OCI-LY1 (cell line): Measurements from ENCODE around the gene EML6.

ENCODE experiments used
- CTCF ChIP-seq: fragments of 200-600 bp; sonication (generic), shearing (Covaris generic); IDR thresholded peaks from 2 replicates; pipeline ENCODE4 v1.5.1; 2017; ENCODE audit warnings: mild to moderate bottlenecking, antibody characterized with exemption, low read length, moderate library complexity, mixed read lengths
- EZH2 ChIP-seq: fragments of 200-600 bp; sonication (generic), shearing (Covaris generic); IDR thresholded peaks from 2 replicates; pipeline ENCODE4 v1.8.0; 2017; ENCODE audit warnings: borderline replicate concordance, mixed run types, mild to moderate bottlenecking, antibody characterized with exemption, low read length, moderate library complexity, mixed read lengths

DNA sequence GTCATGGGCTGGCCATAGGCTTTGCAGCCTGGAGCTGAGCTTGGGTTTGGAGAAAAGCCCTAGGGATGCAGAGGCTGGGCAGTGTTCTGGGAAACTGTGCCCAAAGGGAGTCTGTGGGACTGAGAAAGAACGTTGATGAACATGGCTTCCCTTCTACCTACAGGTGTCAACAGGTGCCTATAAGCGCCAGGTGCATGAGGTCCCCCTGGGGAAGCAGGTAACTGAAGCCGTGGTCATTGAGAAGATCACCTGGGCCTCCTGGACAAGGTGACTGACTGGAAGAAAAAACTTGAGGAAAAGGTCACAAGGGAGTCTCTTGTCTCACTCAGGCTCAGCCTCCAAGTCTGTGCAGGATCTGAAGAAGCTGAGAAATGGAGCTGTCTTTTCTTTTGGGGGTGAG, 243.4 kb downstream of the EML6 start:
- no peak for TF ChIP-seq EZH2
- no peak for TF ChIP-seq CTCF
